Left lobe of liver (tissue), 2 donors: ENCODE measurements around the gene WDR54. TPM values are rescaled to one million over a fixed set of nuclear protein-coding genes. Genes with fewer than 3 reads are reported as not detected.

Experiments used
- ATAC-seq: fragments of 200-7000 bp; cut with Tn5 transposase; one replicate; pipeline ENCODE4 v1.9.1; 2020; ENCODE audit warnings: mild to moderate bottlenecking, moderate library complexity
- DNase-seq: peaks from one replicate; pipeline ENCODE4 v3.0.0-alpha.2; 2020; ENCODE audit warnings: low spot score
- total RNA-seq: library from RNA; stranded (reverse); gene quantifications from one replicate; pipeline ENCODE4 v1.2.1, GENCODE V29; 2021
- donor health status: DM: no; HTN: no; CAD: no; lungs with moderate emphysema.
- donor health status: DM: no; HTN: yes; CAD: no.

Gene WDR54
- 1.5 TPM for total RNA-seq

DNA sequence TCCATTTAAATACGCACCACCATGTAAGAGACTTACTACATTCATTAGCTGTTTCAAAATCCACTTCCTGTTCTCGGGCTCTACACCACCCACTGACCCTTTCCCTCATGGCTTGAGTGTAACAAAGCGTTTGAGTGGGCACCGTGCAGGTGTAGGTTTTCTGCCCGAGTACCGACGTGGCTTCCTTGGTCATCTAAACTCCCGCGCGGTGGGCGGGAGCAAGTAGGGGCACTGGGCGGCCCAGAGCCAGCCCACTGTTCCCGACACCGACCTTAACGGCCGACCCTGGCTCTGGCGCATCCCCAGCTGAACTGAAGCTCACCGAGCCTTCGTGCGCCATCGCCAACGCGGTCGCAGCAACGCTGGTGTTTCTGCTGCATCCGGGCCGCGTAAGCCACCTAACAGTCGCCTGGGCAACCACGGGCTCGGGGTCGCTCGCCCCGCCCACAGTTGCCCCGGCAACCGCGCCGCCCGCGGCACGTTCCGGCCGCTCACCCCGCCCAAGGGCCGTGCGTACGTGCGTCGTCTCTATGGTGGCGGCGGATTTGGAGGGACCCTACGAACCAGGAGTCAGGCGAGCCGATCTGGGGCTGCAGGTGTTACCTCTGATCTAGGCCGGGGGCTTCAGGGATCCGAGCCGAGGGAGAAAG is at the start of gene WDR54, which contains the start of gene C2orf81:
Gene WDR54, plus strand, starts transcription at position 510 of the 650 bp plus-strand sequence. CDS start 424 bp downstream, outside the sequence.
Gene C2orf81, minus strand, starts transcription at position 399 of the 650 bp plus-strand sequence. Its CDS starts 59 bp downstream, at position 340.
- DNase-seq, result peak; percentile 71
- peak; percentile 66 for ATAC-seq

DNA sequence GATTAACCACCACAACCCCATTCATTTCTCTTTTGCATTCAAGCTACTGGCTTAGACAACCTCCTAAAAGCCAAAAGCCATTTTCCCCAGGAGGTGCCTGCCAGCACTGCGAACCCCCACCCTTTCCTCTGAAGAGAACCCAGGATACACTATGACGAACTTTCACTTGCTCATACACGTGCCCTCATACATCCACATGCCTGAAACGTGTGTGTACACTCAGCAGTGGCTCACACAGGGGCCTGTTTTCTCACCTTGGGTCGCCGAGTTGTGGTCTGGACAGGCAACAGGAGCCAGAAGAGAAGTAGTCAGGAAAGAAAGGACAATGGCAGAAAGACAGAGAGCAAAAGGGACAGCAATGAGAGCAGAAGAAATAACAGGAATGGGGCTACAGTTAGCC is 48.9 kb upstream of the WDR54 start:
- ATAC-seq, result no peak
- DNase-seq, result no peak

- DNase-seq, result no peak
- no peak for ATAC-seq
These were observed 48.3 kb upstream of the WDR54 start for GRCh38 chr2:74373221-74373676.

DNA sequence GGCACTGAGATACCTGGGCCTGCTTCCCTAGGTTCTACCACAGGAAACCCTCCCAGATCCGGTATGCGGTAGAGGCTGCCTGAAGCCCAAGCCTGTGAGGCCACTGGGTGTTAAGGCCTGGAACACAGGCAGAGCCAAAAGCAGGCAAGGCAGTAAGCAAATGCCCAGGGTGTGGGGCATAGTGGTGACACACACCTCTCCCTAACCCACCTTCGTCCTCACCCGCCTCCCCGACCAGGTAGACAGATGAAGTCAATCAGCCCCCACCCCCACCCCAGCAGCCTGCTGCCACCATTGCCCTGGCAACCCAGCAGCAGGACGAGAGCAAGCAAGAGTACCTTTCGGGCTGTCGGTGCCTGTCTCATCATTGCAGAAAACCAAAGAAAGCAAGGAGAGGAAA is 47.5 kb upstream of the WDR54 start:
- DNase-seq (no peak), ATAC-seq (no peak)

GRCh38 chr2:74374509-74375205 is 46.9 kb upstream of the WDR54 start:
- DNase-seq (no peak), ATAC-seq (no peak)

DNA sequence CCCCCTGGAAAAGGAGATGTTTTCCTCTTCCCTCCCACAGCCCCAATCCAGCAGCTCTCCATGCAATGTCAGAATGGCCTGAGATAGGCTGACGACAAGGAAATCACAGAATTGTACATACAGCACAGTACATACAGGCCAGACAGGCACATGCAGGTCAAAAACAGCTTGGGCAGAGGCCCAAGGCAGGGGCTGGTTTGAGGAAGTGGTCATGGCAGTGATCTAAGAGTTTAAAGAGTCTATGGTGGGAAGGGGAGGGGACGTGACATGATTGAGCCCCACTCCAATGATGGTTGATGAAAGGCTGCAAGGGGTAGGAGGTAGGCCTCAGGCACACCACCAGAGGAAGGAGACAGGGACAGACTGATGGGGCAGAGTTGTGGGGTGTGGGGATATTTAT is 45.7 kb upstream of the WDR54 start:
- DNase-seq (no peak), ATAC-seq (no peak)

- no peak for DNase-seq
- no peak for ATAC-seq
These were observed 43.5 kb upstream of the WDR54 start for GRCh38 chr2:74378007-74378406.

- no peak for DNase-seq
- peak; percentile 20 for ATAC-seq
These were observed 41.4 kb upstream of the WDR54 start, which contains the start of gene DCTN1 for GRCh38 chr2:74379851-74380789. TSS of gene DCTN1 (minus strand) at chr2:74380311. CDS start at chr2:74380037, 274 bp downstream.

DNA sequence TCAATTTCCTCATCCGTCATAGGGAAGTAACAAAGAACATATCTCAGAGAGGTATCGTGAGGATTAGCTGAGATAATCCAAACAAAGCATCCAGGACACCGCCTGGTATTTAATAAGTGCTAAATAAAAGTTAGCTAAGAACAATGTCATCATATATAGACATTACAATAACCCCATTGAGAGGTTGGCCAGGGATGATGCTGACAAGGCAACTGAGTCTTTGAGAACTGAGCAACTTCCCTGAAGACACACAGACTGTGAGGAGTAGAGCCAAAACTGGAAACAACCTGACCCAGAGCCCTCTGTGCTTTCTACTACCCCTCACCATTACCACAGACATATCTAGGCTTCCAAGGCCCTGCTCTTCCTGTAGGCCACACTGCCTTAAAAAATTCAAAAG is 39.8 kb upstream of the WDR54 start:
- DNase-seq (no peak), ATAC-seq (no peak)

DNA sequence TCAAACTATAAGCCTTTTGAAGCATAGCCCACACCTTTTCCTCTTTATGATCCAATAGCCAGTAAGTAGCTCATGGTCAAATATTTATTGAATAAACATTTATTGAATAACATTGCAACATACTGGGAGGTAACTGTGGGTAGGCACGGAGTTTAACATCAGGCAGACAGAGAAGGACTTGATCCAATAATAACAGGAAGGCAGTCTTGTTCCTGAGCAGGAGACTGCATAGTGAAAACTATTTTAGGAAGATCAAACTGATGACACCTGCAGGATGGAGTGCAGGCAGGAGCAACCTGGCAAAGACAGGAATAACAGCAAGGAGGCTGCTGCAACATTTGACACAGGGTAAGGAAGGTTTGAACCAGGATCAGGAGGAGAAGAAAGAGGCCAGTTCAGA is 38.3 kb upstream of the WDR54 start:
- ATAC-seq, result peak; percentile 96
- peak; percentile 61 for DNase-seq

DNA sequence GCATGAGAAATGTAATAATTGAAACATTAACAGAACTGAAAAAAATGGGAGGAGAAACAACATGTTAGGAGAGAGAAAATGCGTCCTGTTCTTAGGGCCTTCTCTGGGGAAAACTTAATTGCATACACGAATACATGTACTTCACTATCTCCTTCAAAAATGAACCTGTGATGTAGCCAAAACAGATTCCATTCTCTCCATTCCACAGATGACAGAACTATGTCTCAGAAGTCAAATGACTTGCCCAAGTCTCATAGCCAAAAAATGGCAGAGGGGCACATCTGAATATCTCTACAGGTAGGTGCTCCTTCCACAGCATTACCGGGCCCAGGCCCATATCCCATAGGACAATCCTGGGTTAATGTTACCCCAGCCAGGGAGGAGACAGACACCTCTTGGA is 37.5 kb upstream of the WDR54 start:
- no peak for ATAC-seq

DNA sequence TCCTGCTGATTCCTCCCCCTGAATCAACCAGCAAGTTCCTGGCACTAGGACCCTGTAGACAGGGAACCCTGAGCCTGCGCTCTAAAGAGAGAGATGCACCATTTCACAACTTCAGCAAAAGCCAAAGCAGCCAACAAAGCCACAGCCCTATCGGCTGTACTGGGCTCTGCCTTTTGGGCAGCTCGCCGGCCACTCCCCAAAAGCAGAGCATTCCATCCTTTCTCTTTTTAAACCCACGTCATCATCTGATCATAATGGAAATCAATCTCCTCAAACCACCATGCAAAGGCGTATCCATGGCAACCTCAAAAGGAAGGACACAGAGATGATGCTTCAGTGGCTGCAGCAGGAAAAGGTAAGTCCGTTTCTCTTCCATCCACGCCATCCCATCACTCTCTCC is 36.1 kb upstream of the WDR54 start:
- no peak for DNase-seq
- ATAC-seq, result no peak

More for the DNA sequence above, 37.5 kb upstream of the WDR54 start:
- DNase-seq, result no peak

DNA sequence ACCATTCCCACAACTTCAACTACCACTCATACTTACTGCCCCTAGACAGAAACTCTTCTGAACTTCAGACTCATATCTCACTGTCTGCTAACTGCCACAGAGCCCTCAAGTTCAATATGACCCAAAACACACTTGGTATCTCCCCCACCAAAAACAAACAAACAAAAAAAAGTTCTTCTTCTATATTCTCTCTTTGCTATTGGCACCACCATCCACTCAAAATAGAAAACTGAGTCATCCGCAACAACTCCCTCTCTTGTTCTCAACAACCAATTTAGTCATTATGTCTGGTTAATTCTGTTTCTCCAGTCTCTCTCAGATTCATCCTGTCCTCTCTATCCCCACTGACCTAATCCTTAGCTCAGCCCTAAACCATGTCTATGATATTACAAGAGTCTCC is 34.2 kb upstream of the WDR54 start:
- ATAC-seq (no peak), DNase-seq (no peak)

DNA sequence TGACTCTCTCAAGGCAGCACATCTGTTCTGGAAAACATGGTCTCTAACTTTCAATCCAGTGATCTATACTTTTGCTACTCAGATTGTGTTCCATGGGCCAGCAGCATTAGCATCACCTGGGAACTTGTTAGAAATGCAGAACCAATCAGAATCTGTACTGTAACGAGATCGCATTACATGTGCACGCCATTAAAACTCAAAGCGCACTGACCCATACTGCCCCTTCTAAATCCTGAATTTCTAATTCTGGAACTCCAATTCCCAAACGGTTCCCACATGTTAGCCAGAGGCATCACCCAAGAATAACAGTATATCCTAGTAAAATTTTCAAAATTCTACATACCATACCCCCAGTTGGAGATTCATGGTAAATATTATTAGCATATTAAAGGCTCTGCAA is 30.9 kb upstream of the WDR54 start:
- DNase-seq (no peak), ATAC-seq (no peak)

DNA sequence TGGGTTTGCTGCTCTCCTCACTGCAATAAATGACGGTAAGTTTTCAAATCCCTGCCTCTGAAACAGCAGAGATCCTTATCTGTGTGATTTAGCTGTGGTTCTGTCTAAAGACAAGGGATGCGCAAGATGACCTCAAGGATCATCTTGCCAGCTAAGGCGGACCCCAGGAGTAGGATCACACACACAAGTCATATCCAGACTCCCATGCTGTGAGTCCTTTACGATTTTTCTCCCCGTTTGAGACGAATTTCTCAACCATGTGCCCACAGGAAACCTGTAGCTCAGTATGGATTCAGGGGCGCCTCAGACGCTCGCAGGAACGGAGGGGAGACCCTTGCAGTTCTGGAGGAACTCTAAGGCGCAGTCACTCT is 30.3 kb upstream of the WDR54 start:
- peak; percentile 43 for ATAC-seq
- DNase-seq, result no peak

DNA sequence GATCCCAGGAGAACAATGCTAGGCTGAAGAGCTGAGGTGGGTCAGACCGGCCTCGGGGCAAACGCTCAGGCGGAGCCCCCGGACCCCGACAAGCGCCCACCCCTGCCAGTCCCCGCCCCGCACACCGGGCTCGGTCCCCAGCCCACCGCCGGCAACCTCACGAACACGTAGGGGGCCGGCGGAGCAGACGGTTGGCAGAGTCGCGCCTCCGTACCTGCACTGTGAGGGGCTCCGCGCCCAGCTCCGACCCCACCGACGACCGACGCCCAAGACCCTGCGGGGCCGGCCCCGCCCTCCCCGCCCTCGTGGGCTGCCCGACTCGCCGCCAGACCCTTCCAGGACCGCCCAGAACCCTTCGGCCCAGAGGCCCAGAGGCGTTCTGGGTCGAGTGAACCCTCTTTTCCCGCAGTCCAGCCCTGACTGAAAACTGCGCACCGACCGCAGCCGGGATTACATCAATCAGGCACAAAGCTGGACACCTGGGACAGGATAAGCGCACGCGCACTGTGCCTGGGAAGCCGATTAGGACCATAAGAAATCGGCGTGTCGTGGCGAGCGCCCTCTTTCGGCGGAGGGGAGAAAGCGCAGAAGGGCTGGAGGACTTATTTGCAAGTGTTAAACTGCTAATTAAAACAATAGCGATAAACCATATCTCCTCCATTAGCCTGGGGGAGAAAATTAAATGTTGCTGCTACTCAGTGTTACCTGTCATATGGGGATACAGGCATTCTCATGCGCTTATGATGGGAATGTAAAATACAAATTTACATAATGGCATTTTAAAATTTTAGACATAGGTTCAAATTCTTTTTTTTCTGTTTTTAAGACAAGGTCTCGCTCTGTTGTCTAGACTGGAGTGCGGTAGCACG is 29.7 kb upstream of the WDR54 start:
- peak; percentile 94 for DNase-seq
- peak; percentile 98 for ATAC-seq

GRCh38 chr2:74392449-74392743 is 29.1 kb upstream of the WDR54 start:
- ATAC-seq (no peak), DNase-seq (no peak)

GRCh38 chr2:74393525-74393924 is 28.0 kb upstream of the WDR54 start:
- DNase-seq (no peak), ATAC-seq (no peak)

- DNase-seq, result no peak
- ATAC-seq, result no peak
These were observed 25.4 kb upstream of the WDR54 start for GRCh38 chr2:74396149-74396548.

DNA sequence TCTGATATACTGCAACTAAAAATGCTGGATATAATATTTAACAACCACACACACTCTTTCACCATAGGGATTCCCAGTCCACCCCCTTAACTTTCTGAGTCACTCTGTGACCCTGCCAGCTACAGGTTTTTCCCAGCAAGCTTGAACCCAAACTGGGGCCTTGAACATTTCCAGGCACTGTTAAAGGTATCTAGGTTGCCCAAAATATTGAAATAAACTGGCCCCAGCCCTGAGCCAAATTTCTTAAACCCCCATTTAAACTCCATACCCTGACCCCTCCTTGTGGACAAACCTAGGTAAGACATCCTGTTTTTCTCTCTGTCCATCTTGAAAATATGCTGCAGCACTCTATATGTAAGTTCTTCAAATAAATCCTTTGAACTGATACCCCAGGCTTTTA is 21.7 kb upstream of the WDR54 start:
- ATAC-seq (peak; percentile 90), DNase-seq (no peak)

DNA sequence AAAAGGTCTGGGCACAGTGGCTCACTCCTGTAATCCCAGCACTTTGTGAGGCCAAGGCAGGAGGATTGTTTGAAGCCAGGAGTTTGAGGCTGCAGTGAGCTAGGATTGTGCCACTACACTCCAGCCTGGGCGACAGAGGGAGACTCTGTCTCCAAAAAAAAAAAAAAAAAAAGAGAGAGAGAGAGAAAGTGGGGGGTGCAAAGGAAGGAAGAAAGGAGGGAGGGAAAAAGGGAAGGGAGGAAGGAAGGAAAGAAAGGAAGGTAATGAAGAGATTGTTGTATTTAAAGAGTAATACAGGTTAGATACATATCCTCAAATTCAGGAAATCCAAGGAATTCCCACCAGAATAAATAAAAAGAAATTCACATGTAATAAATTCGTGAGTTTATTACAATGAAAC is 19.6 kb upstream of the WDR54 start:
- DNase-seq (no peak), ATAC-seq (no peak)
